HG03097 (cell line): ENCODE data around the gene LEMD3.

Experiments used
- ATAC-seq: cut with Tn5 transposase; IDR thresholded peaks from one replicate; pipeline ENCODE4 v1.9.1; 2021; ENCODE audit not compliant: unreplicated experiment, low FRiP score

LEMD3 gene

GRCh38 chr12:65169320-65170208 lies at the start of gene LEMD3:
LEMD3 (plus strand) TSS chr12:65169583; CDS start chr12:65169597, 14 bp downstream.
- peak; percentile 93 for ATAC-seq

- ATAC-seq: no peak
Observed at GRCh38 chr12:65121049-65121955, 48.1 kb upstream of the LEMD3 start, which contains the start of gene WIF1. WIF1 (minus strand) TSS chr12:65121305; CDS start chr12:65121191, 114 bp downstream.

- ATAC-seq: no peak
Observed at GRCh38 chr12:65121956-65122469, 47.4 kb upstream of the LEMD3 start.

- ATAC-seq: no peak
Observed at GRCh38 chr12:65122703-65123102, 46.7 kb upstream of the LEMD3 start.

- no peak for ATAC-seq
Observed at GRCh38 chr12:65123435-65124063, 45.8 kb upstream of the LEMD3 start.

- no peak for ATAC-seq
Observed at GRCh38 chr12:65125247-65125646, 44.1 kb upstream of the LEMD3 start.

GRCh38 chr12:65125975-65126374 lies 43.4 kb upstream of the LEMD3 start:
- ATAC-seq: no peak

GRCh38 chr12:65126482-65126881 lies 42.9 kb upstream of the LEMD3 start:
- ATAC-seq: no peak

GRCh38 chr12:65133879-65134278 lies 35.5 kb upstream of the LEMD3 start:
- ATAC-seq: no peak

- no peak for ATAC-seq
Observed at GRCh38 chr12:65139389-65139788, 30.0 kb upstream of the LEMD3 start.

GRCh38 chr12:65140738-65141137 lies 28.6 kb upstream of the LEMD3 start:
- ATAC-seq: no peak

- ATAC-seq: no peak
Observed at GRCh38 chr12:65147312-65147905, 22.0 kb upstream of the LEMD3 start.

GRCh38 chr12:65152012-65152411 lies 17.4 kb upstream of the LEMD3 start:
- no peak for ATAC-seq

- no peak for ATAC-seq
Observed at GRCh38 chr12:65152596-65152995, 16.8 kb upstream of the LEMD3 start.

- ATAC-seq: peak; percentile 17
Observed at GRCh38 chr12:65155784-65156183, 13.6 kb upstream of the LEMD3 start.

- peak; percentile 91 for ATAC-seq
Observed at GRCh38 chr12:65156366-65156841, 13.0 kb upstream of the LEMD3 start.

GRCh38 chr12:65157091-65157490 lies 12.3 kb upstream of the LEMD3 start:
- ATAC-seq: no peak

GRCh38 chr12:65162609-65163008 lies 6.8 kb upstream of the LEMD3 start:
- peak; percentile 46 for ATAC-seq

- no peak for ATAC-seq
Observed at GRCh38 chr12:65164244-65164643, 5.1 kb upstream of the LEMD3 start.

GRCh38 chr12:65164774-65165173 lies 4.6 kb upstream of the LEMD3 start:
- ATAC-seq: no peak
